Smooth muscle cell of the pulmonary artery (primary cell): Measurements from ENCODE around the gene CST1. TPM values are rescaled to one million over a fixed set of nuclear protein-coding genes. Genes with fewer than 3 reads are reported as not detected.

Experiments
- total RNA-seq: library from RNA; depleted of rRNA; stranded (reverse); fragments of >200 nt; gene quantifications from 2 replicates; pipeline ENCODE4 v1.2.3, GENCODE V29; 2014

The CST1 gene, protein sequence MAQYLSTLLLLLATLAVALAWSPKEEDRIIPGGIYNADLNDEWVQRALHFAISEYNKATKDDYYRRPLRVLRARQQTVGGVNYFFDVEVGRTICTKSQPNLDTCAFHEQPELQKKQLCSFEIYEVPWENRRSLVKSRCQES
- 0.63 and 31.1 TPM in 2 replicates for total RNA-seq

DNA sequence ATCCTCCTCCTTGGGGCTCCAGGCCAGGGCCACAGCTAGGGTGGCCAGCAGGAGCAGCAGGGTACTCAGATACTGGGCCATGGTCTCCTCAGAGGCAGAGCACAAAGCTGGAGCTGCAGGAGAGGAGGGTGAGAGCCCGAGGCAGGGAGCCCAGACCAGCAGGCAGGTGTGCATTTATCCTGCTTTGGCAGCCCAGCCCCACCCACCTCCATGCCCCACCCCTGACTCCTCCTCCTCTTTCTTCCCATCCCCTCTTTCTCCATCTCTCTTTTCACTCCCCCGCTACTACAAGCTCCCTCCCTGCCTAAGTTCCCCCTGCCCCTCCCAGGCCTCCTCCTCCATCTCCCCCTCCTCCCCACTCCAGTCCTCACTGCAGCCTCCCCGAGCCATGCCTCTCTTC, at the start of gene CST1:
Gene CST1, minus strand, starts transcription at position 150 of the 400 bp plus-strand sequence. Its CDS starts 69 bp downstream, at position 81.

Other genes starting within 250 kb of the CST1 start
- gene CST9L, start 182.5 kb downstream of the CST1 start, total RNA-seq: not detected in 2 replicates
- gene CST9, start 145.0 kb downstream of the CST1 start, total RNA-seq: not detected in 2 replicates
- 425 and 515 TPM in 2 replicates for gene CST3, start 113.0 kb downstream of the CST1 start, total RNA-seq
- 0.33 and 0.50 TPM in 2 replicates for gene CST4, start 61.9 kb downstream of the CST1 start, total RNA-seq
- 2.4 and 17.5 TPM in 2 replicates for gene CST2, start 75.8 kb upstream of the CST1 start, total RNA-seq
- gene CST5, start 128.8 kb upstream of the CST1 start, total RNA-seq: not detected in 2 replicates
- gene GGTLC1, start 237.8 kb upstream of the CST1 start, total RNA-seq: not detected in 2 replicates